Peyer's patch (tissue), 4 donors: Measurements from ENCODE around the gene ATAD5.

Source experiments
- POLR2A ChIP-seq, 2 donors: fragments of 450-650 bp; IDR thresholded peaks; one replicate each; pipeline ENCODE4 v1.5.1; 2017; ENCODE audit warnings: antibody characterized with exemption in 2 of 2, mild to moderate bottlenecking in 2 of 2, moderate library complexity in 2 of 2
- TF ChIP-seq, protein P1 (sequence below), 6 experiments: fragments of 450-650 bp in 4 of 6; fragments of 200-600 bp in 2 of 6; sonication (generic) in 1 of 6; IDR thresholded peaks; one replicate each; pipeline ENCODE4 v1.5.1; 2017 to 2019; ENCODE audit warnings: antibody characterized with exemption in 6 of 6, mild to moderate bottlenecking in 3 of 6, moderate library complexity in 1 of 6

DNA sequence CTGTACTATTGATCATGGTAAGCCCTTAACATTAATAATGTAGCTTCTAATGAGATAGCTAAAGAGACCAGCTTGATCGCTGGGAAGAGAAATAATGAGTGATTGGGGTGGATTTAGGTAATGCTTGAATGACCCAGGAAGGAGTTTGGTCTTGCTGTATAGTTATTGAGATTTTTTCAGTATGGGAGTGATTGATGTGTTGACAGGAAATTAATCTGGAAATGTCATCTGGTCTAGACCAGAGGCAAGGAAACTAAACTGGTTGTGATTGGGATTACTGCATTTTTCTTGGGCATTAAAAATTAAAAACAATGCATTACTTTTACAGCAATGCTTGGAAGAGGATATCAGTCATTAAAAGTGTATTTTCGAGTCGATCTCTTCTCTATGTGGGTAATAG, 62.5 kb downstream of the ATAD5 start:
- TF ChIP-seq, protein P1, sequence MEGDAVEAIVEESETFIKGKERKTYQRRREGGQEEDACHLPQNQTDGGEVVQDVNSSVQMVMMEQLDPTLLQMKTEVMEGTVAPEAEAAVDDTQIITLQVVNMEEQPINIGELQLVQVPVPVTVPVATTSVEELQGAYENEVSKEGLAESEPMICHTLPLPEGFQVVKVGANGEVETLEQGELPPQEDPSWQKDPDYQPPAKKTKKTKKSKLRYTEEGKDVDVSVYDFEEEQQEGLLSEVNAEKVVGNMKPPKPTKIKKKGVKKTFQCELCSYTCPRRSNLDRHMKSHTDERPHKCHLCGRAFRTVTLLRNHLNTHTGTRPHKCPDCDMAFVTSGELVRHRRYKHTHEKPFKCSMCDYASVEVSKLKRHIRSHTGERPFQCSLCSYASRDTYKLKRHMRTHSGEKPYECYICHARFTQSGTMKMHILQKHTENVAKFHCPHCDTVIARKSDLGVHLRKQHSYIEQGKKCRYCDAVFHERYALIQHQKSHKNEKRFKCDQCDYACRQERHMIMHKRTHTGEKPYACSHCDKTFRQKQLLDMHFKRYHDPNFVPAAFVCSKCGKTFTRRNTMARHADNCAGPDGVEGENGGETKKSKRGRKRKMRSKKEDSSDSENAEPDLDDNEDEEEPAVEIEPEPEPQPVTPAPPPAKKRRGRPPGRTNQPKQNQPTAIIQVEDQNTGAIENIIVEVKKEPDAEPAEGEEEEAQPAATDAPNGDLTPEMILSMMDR (IDR thresholded peaks at IDR 0.05) = no peak
- TF ChIP-seq POLR2A (IDR thresholded peaks at IDR 0.05) = no peak
